Smooth muscle cell (in vitro differentiated cells): Measurements from ENCODE around the gene NTM. TPM values are rescaled to one million over a fixed set of nuclear protein-coding genes. Genes with fewer than 3 reads are reported as not detected.

Experiments used
- DNase-seq: peaks from one replicate; lab custom pipeline; 2025; ENCODE audit not compliant: unreplicated experiment; lab: John Stamatoyannopoulos, UW
- H2AFZ ChIP-seq: fragments of 200-600 bp; sonication (generic); 2 replicates; pipeline ENCODE4 v1.6.0; 2016; ENCODE audit warnings: antibody characterized with exemption, low read depth, mild to moderate bottlenecking
- H3F3A ChIP-seq: fragments of 200-600 bp; sonication (generic); 2 replicates; pipeline ENCODE4 v1.6.0; 2017; ENCODE audit warnings: antibody characterized with exemption, low read depth
- H3K27ac ChIP-seq: fragments of 200-600 bp; sonication (generic); 2 replicates; pipeline ENCODE4 v1.5.1; 2016; ENCODE audit warnings: low read depth, mild to moderate bottlenecking
- H3K27me3 ChIP-seq: fragments of 200-600 bp; sonication (generic); 2 replicates; pipeline ENCODE4 v1.6.1; 2016; ENCODE audit warnings: low read depth, mild to moderate bottlenecking
- H3K36me3 ChIP-seq: fragments of 200-600 bp; sonication (generic); 2 replicates; pipeline ENCODE4 v1.5.1; 2016; ENCODE audit warnings: low read depth
- H3K4me1 ChIP-seq: fragments of 200-600 bp; sonication (generic); 2 replicates; pipeline ENCODE4 v1.5.1; 2016; ENCODE audit warnings: low read depth
- H3K4me2 ChIP-seq: fragments of 200-600 bp; sonication (generic); 2 replicates; pipeline ENCODE4 v1.6.0; 2016; ENCODE audit warnings: mild to moderate bottlenecking
- H3K4me3 ChIP-seq: fragments of 200-600 bp; sonication (generic); 2 replicates; pipeline ENCODE4 v1.5.1; 2016; ENCODE audit warnings: mild to moderate bottlenecking
- H3K79me2 ChIP-seq: fragments of 200-600 bp; sonication (generic); 2 replicates; pipeline ENCODE4 v1.6.0; 2016; ENCODE audit warnings: low read depth, mild to moderate bottlenecking
- H3K9ac ChIP-seq: fragments of 200-600 bp; sonication (generic); 2 replicates; pipeline ENCODE4 v1.6.0; 2016; ENCODE audit warnings: low read depth
- H3K9me3 ChIP-seq: fragments of 200-600 bp; sonication (generic); replicated peaks from 2 replicates; pipeline ENCODE4 v1.5.1; 2016; ENCODE audit warnings: low read depth
- H4K20me1 ChIP-seq: fragments of 200-600 bp; sonication (generic); 2 replicates; pipeline ENCODE4 v1.6.0; 2016; ENCODE audit warnings: low read depth
- WGBS: methylation state at CpG from one replicate; pipeline ENCODE4 v1.1.7; 2016; ENCODE audit warnings: low lambda C conversion rate; 5-methylcytosine and 5-hydroxymethylcytosine counted together
- polyA plus RNA-seq: library from polyadenylated mRNA; unstranded; fragments of >200 nt; fragmentation: Nextera tagmentation; extraction: Ambion mirVana; gene quantifications from 2 replicates; pipeline ENCODE4 v1.2.1, GENCODE V29; 2016
- total RNA-seq: library from RNA; depleted of rRNA; stranded (reverse); fragments of >200 nt; gene quantifications from 2 replicates; pipeline ENCODE4 v1.2.3, GENCODE V29; 2014
- TF ChIP-seq, protein P1 (sequence below): fragments of 200-600 bp; sonication (generic); IDR thresholded peaks from 2 replicates; pipeline ENCODE4 v1.5.1; 2017; ENCODE audit warnings: borderline replicate concordance, mild to moderate bottlenecking, antibody characterized with exemption; ENCODE audit not compliant: insufficient read depth, poor library complexity, severe bottlenecking

NTM gene
- total and polyA plus RNA-seq, 2 experiments from 2014 or later = 68.9 to 123 TPM

DNA sequence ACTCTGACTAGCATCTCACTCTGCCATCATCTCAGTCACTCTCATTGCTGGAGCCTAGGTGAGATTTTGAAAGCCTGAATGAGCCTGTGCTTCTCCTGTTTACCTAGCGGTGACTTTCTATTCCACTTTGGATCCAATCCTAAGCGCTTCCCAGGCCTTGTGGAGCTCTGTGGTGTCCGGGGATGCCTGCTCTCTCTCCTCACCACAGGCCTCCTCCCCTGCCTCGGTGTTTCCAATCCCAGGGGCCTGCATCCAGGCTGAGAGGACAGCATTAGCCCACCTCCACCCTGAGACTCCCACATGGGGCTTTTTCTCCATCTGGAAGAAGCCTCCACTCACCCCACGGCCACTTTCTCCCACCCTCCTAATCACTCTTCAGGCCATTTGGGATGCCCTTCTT is 380.3 kb downstream of the NTM start:
- Histone ChIP-seq H2AFZ (no peak overlapping the region), H3K4me2 (no peak overlapping the region), H3K79me2 (no peaks in the 10 kb centered on the region), H3K9me3 (no peaks in the 10 kb centered on the region), H4K20me1 (no peaks in the 10 kb centered on the region), H3F3A (peaks cover 9% of the 10 kb centered on the region), H3K4me3 (no peak overlapping the region), H3K4me1 (peaks cover 7% of the 10 kb centered on the region), H3K27me3 (no peaks in the 10 kb centered on the region), H3K9ac (no peak overlapping the region), H3K36me3 (no peaks in the 10 kb centered on the region), H3K27ac (no peak overlapping the region)
- DNase-seq = no peak
- TF ChIP-seq, protein P1, sequence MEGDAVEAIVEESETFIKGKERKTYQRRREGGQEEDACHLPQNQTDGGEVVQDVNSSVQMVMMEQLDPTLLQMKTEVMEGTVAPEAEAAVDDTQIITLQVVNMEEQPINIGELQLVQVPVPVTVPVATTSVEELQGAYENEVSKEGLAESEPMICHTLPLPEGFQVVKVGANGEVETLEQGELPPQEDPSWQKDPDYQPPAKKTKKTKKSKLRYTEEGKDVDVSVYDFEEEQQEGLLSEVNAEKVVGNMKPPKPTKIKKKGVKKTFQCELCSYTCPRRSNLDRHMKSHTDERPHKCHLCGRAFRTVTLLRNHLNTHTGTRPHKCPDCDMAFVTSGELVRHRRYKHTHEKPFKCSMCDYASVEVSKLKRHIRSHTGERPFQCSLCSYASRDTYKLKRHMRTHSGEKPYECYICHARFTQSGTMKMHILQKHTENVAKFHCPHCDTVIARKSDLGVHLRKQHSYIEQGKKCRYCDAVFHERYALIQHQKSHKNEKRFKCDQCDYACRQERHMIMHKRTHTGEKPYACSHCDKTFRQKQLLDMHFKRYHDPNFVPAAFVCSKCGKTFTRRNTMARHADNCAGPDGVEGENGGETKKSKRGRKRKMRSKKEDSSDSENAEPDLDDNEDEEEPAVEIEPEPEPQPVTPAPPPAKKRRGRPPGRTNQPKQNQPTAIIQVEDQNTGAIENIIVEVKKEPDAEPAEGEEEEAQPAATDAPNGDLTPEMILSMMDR = no peak
- 89% methylated on average over 5 of the region's 5 CpGs for WGBS

DNA sequence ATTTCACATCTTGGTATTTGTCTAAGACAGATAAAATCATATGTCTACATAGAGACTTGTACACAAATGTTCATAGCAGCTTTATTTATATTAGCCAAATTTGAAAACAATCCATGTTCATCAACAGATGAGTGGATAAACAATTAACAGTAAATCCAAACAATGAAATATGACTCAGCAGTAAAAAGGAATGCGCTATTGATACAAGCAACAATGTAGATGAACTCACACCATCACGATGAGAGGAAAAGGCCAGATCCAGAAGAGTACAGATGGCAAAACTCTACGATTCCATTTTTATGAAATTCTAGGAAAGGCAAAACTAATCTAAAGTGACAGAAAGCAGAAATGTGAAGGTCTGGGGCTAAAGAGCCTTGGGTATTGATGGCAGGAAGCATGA is 384.3 kb downstream of the NTM start:
- H4K20me1 ChIP-seq = no peaks in the 10 kb centered on the region
- no peaks in the 10 kb centered on the region for H3K79me2 ChIP-seq
- TF ChIP-seq, protein P1 = no peak
- H3K27ac ChIP-seq = no peak overlapping the region
- no peak overlapping the region for H3K4me3 ChIP-seq
- peaks cover 3% of the 10 kb centered on the region for H3F3A ChIP-seq
- peaks cover 5% of the 10 kb centered on the region for H3K4me1 ChIP-seq
- H2AFZ ChIP-seq = no peak overlapping the region
- no peak overlapping the region for H3K9ac ChIP-seq
- no peaks in the 10 kb centered on the region for H3K27me3 ChIP-seq
- DNase-seq = no peak
- H3K4me2 ChIP-seq = no peak overlapping the region
- no peaks in the 10 kb centered on the region for H3K9me3 ChIP-seq
- no peaks in the 10 kb centered on the region for H3K36me3 ChIP-seq
- 82% methylated on average over 3 of the region's 3 CpGs for WGBS

DNA sequence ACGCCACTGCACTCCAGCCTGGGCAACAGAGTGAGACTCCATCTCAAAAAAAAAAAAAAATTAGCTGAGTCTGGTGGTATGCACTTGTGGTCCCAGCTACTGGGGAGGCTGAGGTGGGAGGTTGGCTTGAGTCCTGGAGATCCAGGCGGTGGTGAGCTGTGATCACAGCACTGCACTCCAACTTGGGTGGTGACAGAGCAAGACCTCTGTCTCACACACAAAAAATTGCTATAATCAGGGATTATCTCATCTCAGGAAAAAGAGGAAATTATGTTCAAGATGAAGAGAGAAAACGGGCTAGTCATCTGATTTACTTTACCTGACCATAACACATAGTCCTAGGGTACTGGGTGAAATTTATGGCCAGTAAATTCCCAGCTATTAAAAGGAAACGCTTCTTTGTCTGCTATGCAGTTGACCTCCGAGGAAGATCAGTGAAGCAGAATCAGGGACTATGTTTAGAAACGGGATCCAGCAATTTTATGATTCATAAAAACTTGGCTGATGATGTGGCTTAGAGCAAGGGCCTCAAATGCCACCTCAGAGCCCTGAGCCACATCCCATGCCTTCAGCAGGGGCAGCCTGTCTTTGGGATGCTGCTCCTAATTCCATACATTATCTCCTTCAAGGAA is 386.2 kb downstream of the NTM start:
- DNase-seq = no peak
- H3K4me1 ChIP-seq = peaks cover 7% of the 10 kb centered on the region
- TF ChIP-seq, protein P1 = no peak
- no peaks in the 10 kb centered on the region for H3K9me3 ChIP-seq
- H3K9ac ChIP-seq = peak overlapping the region; percentile 36
- no peaks in the 10 kb centered on the region for H3K36me3 ChIP-seq
- H3K27me3 ChIP-seq = no peaks in the 10 kb centered on the region
- no peaks in the 10 kb centered on the region for H3K79me2 ChIP-seq
- H3K4me3 ChIP-seq = no peak overlapping the region
- H3F3A ChIP-seq = peaks cover 8% of the 10 kb centered on the region
- no peaks in the 10 kb centered on the region for H4K20me1 ChIP-seq
- 31% methylated on average over 6 of the region's 6 CpGs for WGBS
- peak overlapping the region; percentile 24 for H3K4me2 ChIP-seq
- no peak overlapping the region for H2AFZ ChIP-seq
- peak overlapping the region; percentile 93 for H3K27ac ChIP-seq

DNA sequence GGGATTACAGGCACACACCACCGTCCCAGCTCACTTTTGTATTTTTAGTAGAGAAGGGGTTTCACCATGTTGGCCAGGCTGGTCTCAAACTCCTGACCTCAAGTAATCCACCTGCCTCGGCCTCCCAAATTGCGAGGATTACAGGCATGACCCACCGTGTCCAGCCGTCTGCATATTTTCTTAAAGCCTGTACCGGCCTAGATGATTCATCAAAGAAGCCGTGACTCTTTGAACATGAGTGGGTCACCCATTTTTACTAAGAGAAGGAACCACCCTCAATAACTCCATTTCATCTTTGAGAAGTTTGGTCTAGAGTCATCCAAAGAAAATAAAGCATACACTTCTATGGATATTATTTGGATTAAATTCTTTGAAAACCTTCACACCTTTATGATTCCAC is 388.3 kb downstream of the NTM start:
- Histone ChIP-seq H3K27me3 (no peaks in the 10 kb centered on the region), H4K20me1 (no peaks in the 10 kb centered on the region), H3K79me2 (no peaks in the 10 kb centered on the region), H3K9me3 (no peaks in the 10 kb centered on the region), H3K27ac (peak overlapping the region; percentile 93), H3K36me3 (no peaks in the 10 kb centered on the region), H3K4me2 (peak overlapping the region; percentile 42), H3K4me3 (no peak overlapping the region), H3K4me1 (peaks cover 7% of the 10 kb centered on the region), H3K9ac (peak overlapping the region; percentile 56), H2AFZ (no peak overlapping the region), H3F3A (peaks cover 8% of the 10 kb centered on the region)
- no peak for DNase-seq
- 49% methylated on average over 7 of the region's 7 CpGs for WGBS
- TF ChIP-seq, protein P1 = no peak
